Mucosa of gallbladder (tissue), 1 donor: Measurements from ENCODE around the gene LIG1. TPM values are rescaled to one million over a fixed set of nuclear protein-coding genes. Genes with fewer than 3 reads are reported as not detected.
"Not testable (repeated sequence)": the region's sequence is repeated elsewhere in the genome, so short reads cannot be mapped to it uniquely, and the experiment has no call there.

ENCODE experiments used
- DNase-seq: peaks from one replicate; pipeline ENCODE4 v3.0.0-alpha.2; 2020; ENCODE audit warnings: low spot score
- total RNA-seq: library from RNA; stranded (reverse); gene quantifications from one replicate; pipeline ENCODE4 v1.2.1, GENCODE V29; 2021
- donor health status: DM: no; HTN: no; CAD: no.

The LIG1 gene
- total RNA-seq, 1 donor from 2014 or later = 22.6 TPM

DNA sequence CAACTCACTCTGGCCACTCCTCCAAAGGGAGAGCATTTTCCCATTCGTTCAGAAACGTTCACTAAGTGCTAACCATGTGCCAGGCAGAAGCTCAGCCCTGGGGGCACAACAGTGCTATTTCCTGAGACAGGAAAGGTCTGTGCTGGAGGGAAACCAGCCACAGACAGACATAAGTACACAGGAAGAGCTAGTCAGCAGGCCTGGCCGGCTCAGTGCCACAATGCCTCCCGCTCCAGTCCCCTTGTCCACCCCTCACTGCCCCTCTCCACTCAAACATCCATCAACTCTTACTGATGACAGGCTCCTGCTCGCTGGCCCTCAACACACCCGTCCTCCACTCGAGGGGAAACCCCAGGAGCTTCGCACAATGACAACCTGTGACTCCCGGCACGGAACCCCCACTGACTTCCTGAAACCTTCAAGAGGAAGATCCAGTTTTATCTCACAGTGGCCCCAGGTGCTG lies 48.2 kb downstream of the LIG1 start:
- no peak for DNase-seq

DNA sequence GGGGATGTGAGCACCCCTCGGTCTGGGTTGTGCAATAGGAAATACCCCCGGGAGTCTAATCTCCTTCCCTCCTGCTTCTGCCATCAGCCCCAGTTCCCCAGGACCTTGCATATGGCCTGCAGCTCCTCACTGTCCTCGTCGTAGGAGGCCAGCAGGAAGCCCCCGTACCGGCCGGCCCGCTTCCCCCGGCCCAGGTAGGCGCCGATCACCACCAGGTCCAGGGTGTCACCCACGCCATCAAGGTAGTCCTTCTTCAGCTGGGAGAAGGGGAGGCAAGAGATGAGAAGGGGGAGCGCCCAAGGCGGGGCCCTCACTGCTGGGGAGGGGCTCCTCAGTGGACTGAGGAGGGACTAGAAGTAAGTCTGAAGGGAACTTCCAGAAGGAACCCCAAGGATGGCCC lies 49.1 kb downstream of the LIG1 start:
- no peak for DNase-seq

GRCh38 chr19:48120505-48120904 lies 49.6 kb downstream of the LIG1 start:
- DNase-seq = no peak

- DNase-seq = no peak
Measured at GRCh38 chr19:48118131-48118517, 52.0 kb downstream of the LIG1 start.

DNA sequence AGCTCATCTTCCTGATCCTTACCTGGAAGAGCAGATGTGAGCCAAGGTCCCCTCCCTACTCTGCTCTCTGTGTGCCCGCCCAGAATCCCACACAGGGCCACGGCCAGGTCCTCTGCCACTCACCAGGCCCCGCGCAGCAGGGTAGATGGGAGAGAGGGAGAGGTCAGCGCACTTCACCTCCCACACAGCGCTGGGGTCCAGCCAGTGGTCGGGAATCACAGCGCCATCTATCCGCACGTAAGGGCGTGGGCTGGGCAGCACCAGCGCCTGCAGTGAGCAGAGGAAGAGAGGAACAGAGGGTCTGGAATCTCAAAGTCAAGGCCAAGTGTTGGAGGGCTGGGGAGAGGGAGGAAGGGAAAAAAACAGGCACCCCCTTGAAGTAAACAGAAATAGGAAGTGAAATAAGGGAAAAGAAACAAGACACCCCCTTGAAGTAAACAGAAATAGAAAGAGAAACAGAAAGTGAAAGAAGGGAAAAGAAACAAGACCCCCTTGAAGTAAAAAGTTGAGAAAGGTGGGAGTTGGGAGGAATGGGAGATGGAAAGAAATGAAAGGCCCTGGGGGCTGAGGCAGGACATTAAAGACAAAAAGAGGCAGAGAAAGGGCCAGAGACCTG lies 52.5 kb downstream of the LIG1 start:
- no peak for DNase-seq

GRCh38 chr19:48113190-48113917 lies 56.8 kb downstream of the LIG1 start:
- DNase-seq = no peak

DNA sequence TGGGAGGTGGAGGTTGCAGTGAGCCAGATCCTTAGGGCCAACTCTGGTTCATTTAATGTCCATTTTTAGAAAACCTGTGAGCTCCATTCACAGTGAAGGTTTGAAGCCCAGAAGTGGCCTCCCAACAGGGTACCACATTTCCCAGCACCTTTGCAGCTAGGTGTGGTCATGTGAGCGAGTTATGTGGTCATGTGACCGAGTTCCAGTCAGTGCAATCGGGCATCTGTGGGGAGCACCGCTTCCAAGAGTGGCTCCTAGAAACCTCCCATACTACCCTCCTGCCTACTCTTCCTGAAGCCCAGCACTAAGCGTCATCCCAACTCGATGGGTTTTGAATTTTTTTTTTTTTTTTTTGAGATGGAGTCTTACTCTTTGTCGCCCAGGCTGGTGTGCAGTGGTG lies 58.9 kb downstream of the LIG1 start:
- DNase-seq = no peak

- DNase-seq = peak; percentile 86
Measured at GRCh38 chr19:48110350-48110966, 59.7 kb downstream of the LIG1 start, which contains the start of gene PLA2G4C. Gene PLA2G4C (minus strand): TSS chr19:48110817. CDS start chr19:48106529, 4,288 bp downstream.

DNA sequence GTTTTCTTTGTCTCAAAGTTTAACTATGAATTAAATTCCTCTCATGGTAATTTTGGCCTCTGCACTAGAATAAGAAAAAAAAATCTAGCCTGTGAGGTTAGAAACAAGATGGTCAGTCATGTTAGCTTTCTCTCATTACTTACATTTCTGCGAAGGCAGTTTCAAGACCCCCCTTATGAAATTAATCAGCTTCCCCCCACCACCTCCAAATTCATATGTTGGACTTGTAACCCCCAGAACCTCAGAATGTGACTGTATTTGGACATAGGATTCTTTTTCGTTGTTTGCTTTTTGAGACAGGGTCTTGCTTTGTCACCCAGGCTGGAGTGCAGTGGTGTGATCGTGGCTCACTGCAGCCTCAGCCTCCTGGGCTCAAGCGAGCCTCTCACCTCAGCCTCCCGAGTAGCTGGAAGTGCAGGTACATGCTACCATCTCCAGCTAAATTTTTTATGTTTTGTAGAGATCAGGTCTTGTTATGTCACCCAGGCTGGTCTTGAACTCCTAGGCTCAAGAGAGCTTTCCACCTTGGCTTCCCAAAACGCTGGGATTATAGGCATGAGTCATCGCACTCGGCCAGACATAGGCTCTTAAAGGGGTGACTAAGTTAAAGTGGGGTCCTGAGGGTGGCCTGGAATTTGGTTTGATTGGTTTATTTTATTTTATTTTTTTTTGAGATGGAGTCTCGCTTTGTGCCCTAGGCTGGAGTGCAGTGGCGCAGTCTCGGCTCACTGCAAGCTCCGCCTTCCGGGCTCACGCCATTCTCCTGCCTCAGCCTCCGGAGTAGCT lies 61.0 kb downstream of the LIG1 start:
- DNase-seq = no peak

DNA sequence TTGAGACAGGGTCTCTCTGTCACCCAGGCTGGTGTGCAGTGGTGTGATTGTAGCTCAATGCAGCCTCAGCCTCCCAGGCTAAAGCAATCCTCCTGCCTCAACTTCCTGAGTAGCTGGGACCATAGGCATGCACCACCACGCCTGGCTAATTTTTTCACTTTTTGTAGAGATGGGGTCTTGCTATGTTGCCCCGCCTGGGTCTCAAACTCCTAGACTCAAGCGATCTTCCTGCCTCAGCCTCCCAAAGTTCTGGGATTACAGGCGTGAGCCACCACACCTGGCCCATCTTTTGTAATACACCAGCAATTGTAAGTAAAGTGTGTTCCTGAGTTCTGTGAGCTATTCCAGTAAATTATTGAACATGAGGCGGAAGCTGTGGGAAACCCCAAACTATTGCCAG lies 66.2 kb downstream of the LIG1 start:
- DNase-seq = no peak

- no peak for DNase-seq
Measured at GRCh38 chr19:48102870-48103751, 67.0 kb downstream of the LIG1 start.

GRCh38 chr19:48095612-48096175 lies 74.5 kb downstream of the LIG1 start:
- DNase-seq = no peak

- no peak for DNase-seq
Measured at GRCh38 chr19:48094855-48095203, 75.3 kb downstream of the LIG1 start.

DNA sequence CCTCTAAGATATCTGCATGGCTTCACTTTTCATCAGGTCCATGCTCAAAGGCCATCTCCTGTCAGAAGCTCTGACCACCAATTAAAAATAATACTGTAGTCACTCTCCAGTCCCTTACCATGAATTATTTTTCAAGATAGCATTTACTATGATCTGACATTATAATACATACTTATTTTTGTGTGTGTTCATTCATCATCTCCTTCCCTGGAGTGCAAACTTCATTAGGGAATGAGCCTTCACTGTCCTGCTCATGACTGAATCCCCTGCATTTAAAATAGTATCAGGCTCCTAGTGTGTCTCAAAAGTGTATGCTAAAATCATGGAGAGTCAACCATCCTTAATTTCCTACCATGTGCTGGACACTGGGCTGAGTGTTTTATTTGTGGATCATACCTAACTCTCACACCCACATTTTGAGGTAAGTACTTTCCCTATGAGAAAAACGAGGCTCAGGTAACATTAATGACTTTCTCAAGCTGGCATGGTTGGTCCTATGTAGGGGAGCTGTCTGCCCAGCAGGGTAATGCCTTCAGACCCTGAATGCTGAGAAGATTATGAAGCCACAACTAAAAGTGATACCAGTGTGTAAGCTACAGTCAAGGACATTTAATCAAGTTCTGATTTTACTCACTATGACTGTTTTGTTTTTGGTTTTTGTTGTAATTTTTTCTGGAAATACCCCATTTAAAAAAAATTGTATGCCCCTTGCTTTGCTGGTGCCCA lies 75.9 kb downstream of the LIG1 start:
- DNase-seq = no peak

- not testable (repeated sequence) for DNase-seq
Measured at GRCh38 chr19:48091111-48091718, 78.9 kb downstream of the LIG1 start.

DNA sequence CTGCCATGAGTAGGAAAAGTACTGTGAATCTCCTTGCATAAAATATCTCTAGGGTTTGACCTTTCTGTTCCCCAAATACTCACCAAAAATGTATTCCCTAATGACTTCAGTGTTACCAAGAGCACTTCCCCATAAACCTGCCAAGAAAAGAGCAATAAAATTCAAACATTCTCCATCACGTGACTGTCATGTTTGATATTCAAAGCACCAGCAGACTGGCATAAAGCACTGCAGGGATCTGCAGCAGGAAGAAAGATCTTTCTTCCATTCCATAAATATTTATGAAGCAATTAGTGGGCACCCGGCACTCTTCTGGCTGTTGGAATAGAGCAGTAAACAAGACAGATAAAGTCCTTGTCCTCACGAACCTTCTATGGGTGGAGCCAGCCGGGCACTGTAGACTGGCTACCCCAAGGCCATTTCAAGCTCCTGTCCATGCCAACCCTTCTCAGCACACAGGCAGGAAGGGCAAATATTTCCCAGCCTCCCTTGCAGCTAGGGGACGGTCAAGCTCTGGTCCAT lies 79.8 kb downstream of the LIG1 start:
- no peak for DNase-seq

DNA sequence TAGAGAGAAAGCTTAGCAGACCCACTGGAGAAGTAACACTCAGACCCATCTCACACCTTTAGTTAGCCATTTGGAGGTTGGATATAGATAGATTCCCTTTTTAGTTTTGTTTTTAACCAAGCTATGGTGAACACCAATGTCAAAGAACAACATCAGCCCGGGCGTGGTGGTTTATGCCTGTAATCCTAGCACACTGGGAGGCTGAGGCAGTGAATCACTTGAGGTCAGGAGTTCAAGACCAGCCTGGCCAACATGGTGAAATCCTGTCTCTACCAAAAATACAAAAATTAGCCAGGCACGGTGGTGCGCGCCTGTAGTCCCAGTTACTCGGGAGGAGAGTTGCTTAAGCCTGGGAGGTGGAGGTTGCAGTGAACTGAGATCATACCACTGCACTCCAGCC lies 81.2 kb downstream of the LIG1 start:
- not testable (repeated sequence) for DNase-seq

DNA sequence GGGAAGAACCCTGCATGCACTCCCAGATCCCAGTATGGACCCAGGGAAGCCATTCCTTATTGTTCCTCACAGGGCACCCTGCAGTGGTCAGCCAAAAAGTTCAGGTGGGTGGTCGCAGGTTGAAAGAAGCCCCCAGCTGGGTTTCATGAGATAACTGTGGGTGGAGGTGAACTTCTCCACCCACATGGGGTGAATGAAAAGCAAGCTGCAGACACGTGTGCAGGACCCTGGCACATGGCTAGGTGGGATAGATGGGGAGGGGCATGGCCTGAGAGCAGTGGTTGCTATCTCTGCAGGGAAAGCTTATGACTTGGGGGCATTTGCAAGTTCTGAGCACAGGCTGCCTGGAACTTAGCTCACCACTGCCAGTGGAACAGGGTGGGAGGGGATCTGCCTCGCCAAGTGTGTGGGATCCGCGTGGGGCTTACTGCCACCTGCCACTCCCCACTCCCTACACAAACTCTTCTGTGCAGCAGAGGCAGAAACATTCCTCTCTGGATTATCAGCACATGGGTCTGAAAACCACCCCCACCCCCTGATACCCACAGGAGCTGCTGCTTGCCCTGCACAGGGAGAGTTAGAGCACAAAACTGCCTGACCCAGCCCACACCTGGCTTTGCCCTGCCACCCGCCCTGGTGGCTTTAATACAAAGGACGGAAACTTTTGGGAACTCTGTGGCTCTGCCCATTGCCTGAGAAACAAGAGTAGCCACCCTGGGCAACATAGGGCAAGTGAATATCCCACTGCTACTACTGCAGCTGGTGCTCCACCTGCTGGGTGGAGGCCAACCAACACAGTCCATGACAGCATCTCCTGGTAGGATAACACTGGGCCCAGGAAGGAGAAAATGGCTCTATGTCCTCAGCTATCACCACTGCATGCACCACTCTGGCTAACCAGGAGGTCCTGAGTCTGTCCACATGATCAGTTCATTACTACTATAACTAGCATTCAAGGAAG lies 84.0 kb downstream of the LIG1 start:
- DNase-seq = no peak
